Posterior vena cava (tissue), 2 donors: ENCODE data around the gene MKI67. TPM values are rescaled to one million over a fixed set of nuclear protein-coding genes. Genes with fewer than 3 reads are reported as not detected.
"Not testable (repeated sequence)": the region's sequence is repeated elsewhere in the genome, so short reads cannot be mapped to it uniquely, and the experiment has no call there.

Experiments
- DNase-seq: peaks from one replicate; pipeline ENCODE4 v3.0.0-alpha.2; 2020; ENCODE audit warnings: low spot score
- intact Hi-C, 2 donors: fragments of 100-400 bp; cut with DNase I; formaldehyde crosslinking; loops; one replicate each; pipeline versions ENCODE4 v1.14.1 to v1.14.2; 2022 to 2023
- total RNA-seq, 2 donors: library from RNA; stranded (reverse); fragmentation: NEBNext Ultra II Directional; extraction: Animal tissue kit (Norgen Biotek cat#: 25700); gene quantifications; one replicate each; pipeline ENCODE4 v1.2.1, GENCODE V29; 2021
- donor health status: DM: yes; HTN: yes; CAD: no.
- donor health status: DM: yes; HTN: yes; CAD: no.

Gene MKI67
- total RNA-seq, 2 donors from 2014 or later, result 0.62 to 2.0 TPM

DNA sequence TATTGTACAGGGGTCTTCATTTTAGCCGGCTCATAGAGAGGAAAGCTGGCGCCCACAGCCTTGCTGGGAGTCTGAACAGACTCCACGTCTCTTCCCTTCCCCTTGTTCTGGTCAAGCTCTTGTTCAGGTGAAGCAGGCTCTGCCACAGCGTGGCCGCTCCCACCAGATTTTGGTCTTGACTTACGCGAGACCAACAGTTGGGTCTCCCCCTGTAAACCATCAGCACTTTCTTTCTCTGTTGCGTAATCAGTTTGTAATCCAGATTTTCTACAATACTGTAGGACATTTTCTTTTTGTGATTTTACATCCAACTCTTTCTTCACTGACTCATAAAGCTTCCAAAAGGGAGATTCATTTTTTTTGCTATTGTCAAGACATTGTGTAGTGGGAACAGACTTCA lies 10.9 kb downstream of the MKI67 start:
- DNase-seq, result no peak
- intact Hi-C loops, result loop anchor here in 1 of 2 donors (5.0 kb wide), 1 partner anchor 1338 kb away; no protein-coding TSS in a partner anchor

DNA sequence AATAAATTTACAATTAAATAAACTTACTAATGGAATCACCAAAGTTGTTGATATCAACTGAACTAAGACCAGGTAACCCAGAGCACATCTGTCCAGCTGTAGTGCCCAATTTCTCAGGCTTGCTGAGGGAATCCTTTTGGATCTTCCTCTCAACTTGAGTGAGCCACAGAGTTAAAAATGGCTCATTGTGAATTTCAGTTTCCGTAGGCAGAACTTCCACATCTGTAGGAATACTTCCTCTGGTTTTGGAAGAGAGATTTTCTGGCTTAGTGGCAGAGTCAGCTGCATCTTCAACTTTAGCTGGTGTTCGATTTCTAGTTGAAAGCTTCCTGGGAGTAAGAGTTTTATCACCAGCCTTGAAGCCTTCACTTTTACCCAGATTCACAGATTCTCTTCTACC lies 11.3 kb downstream of the MKI67 start:
- intact Hi-C loops, result loop anchor here in 1 of 2 donors (5.0 kb wide), 1 partner anchor 1338 kb away; no protein-coding TSS in a partner anchor
- no peak for DNase-seq

DNA sequence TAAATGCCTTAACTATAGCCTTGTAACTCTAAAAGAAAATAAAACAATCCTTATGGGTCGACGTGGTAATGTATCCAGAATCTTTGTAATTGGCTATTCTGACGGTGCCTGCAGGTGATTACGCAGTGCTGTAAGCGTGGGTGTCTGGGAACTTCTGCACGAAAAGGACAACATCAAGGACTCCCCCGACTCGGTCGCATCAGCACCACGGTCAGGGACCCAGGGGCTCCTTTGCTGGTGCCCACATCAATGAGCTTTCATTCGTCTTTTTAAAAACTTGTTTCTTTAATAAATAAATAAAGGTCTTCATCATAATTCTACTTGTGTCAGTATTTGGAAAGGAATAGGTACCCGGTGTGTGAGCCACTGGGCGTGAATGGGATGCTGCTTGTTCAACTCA lies 13.2 kb downstream of the MKI67 start:
- no peak for DNase-seq
- intact Hi-C loops, result no loop called here

DNA sequence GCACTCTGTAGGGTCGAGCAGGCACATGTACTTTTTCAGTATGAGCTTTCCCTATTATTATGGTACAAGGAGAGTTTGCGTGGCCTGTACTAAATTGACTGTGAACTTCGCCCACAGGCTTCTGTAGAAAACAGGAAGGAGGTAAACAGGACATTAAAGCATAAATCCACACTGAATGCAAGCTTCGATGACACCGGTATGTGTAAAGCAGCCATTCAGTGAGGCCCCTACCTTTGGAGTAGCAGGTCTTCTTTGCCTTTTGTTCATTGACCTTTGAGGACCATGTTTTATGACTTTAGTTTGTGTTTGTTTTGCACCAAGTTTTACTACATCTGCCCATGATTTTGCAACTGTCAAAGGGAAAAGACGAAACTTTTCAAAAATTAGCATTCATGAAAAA lies 14.5 kb downstream of the MKI67 start:
- intact Hi-C loops, result no loop called here
- no peak for DNase-seq

DNA sequence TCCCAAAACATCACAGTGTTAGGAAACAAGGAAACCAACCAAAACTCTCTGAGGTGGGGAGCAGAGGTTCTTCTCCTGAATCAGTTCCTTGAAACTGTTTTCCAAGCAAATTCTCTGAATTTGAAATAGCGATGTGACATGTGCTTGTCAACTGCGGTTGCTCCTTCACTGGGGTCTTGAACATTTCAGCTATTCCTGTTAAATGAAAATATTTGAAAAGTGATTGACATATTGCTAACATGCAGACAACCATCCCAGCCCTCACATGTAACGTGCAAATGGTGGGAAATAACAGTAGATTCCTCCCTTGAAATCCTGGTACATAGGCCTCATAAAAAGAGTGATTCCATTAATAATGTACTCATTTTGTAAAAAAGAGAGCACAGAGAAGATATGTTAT lies 15.9 kb downstream of the MKI67 start:
- intact Hi-C loops, result no loop called here

DNA sequence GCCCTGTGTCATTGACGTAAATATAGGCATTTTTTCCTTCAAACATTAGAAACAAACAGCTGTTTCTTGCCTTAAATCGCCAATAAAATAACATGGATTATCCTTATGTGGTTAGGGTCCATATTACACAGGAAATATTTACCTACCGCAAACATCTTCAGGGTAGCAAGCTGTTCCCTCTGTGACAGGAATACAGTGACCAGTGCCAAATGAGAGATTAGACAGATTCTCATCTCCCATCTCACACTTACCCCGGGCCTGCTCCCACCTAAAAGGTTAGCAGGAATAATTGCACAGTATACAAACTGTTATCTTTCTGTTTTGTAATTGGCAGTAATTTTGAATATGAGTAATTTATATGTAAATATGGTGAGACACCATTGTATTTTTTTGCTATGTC lies 16.5 kb downstream of the MKI67 start:
- intact Hi-C loops, result no loop called here
- DNase-seq, result no peak

More for the DNA sequence above, 15.9 kb downstream of the MKI67 start:
- no peak for DNase-seq

DNA sequence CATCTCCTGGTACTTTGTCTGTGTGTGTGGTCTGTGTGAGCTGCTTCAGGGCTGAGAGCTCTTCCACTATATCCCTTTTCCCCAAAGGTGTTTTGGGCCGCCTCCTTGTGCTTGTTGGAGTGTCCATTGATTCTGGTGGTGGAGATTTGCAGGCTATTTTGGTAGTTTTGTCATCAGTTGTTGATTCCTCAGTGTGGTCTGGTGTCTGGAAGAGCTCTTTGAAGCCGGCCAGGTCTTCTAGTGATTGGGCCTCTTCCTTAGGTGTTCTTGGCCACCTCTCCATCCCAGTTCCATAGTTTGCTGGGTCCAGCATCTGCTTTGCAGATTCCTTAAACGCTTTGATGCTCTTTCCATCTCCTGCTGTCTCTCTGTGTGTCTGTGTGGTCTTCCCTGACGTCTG lies 20.8 kb downstream of the MKI67 start:
- intact Hi-C loops, result no loop called here
- DNase-seq, result no peak

DNA sequence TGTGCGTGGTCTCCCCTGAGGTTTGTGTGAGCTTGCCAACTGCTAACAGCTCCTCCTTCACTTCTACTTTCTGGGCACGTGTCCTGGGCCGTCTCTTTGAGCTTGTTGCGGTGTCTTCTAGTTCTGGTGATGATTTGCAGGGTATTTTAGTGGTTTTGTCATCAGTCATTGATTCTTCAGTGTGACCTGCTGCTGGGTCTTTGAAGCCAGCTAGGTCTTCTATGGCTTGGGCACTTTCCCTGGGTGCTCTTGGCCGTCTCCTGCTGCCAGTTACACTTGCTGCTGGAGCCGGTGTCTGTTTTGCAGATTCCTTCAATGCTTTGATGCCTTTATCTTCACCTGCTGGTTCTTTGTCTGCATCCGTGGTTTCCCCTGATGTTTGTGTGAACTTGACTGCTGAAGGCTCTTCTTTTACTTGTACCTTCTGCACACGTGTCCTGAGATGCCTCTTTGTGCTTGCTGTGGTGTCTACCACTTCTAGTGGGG lies 23.0 kb downstream of the MKI67 start:
- DNase-seq, result no peak
- intact Hi-C loops, result no loop called here

DNA sequence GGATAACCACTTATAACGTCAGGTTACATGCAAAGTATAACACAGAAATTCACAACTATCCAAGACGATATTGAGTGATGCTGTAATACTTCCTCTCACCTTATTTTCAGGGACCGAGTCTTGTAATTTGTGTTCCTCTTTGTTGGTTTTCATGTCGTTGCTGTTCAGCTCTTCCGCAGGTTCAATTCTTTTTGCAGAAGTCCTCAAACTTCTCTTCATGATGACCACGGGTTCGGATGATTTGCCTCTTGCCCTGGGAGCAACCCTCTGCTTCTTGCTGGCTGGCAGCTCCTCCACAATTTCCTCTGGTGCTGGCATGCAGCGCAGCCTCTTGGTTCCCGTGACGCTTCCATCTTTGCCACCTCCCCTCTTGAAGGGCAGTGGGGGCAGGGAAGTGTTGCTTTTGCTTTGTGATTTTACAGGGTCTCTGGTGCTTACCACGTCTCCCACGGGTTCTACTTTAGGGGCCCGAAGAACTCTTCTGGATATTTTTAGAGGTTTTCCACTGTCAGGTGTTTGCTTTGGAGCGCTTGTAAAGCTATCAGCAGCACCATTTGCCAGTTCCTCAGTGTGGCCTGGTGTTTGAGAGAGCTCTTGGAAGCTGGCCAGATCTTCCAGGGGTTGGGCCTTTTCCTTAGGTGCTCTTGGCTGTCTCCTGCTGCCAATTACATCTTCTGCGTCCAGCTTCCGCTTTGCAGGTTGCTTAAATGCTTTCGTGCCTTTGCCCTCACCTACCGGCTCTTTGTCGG lies 23.6 kb downstream of the MKI67 start:
- intact Hi-C loops, result no loop called here
- DNase-seq, result no peak

DNA sequence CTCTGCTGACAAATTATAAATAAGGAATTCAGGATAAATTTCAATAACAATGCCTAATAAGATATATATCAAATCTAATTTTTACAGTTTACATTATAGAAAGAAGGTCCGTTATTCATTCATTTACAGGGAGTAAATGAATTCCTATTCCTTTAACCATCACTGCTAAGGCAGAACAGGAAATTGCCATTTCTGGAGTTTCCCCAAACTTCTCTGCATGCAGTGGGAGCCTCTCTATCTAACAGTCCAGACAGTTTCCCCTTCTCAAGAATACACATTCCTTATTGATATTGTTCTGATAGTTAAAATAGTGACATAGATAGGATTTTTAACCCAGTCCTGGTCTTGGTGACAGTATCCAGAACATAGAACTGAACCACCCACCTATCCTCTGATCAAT lies 24.3 kb downstream of the MKI67 start:
- DNase-seq, result no peak
- intact Hi-C loops, result no loop called here

DNA sequence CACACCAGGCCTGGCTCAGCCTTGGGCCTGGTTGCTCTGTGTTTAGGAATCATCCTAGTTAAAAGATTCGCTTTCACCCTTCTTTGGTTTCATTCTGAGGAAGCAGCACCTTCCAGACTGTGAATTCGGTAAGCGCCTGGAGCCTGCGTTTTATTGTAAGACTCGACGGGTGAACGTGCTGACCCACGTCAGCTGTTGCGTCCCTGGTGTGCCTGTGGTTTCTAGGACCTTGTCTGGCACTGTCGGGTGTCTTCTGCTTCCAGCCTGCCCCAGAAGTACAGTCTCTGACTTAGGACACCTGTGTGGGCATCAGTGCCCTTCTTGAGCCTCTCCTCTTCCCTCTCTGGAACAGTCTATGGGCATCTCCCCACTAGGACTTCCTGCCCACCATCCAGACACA lies 26.3 kb downstream of the MKI67 start:
- DNase-seq, result no peak

DNA sequence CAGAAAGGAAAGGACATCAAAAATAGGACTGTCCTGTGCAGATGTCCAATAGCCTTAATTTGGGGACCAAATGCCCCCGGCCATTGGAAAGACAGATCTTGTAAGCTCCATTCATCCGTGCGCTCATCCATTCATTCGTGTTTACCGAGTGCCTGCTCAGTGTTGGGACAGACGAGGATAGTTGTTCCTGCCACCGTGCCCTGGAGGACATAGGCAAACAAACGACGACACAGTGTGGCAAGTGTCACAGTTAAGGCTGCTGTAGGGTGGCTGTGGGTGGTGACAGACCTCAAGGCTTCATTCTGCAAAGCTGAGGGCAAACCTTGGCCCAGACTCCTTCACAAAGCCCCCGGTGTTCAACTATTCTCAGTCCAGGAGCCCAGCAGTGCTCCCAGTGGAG lies 27.6 kb downstream of the MKI67 start:
- DNase-seq, result no peak
- intact Hi-C loops, result no loop called here

More for the DNA sequence above, 26.3 kb downstream of the MKI67 start:
- intact Hi-C loops, result no loop called here

DNA sequence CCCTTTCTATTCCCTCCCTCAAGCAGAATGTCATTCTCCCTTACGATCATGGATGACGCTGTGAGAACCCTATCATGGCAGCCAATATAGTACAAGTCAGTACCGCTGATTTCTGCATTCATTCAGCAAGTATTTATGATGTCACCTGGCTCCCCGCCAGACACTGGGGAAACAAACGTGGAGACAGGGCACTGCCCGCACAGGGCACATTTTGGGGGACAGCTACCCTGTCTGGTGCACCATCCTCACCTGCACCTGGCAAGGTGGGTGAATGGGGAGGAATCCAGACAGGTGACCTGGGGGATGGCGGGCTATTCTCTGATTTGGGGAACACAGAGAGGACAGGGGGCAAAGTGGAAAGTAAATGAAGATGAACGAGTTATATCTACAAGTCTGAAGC lies 28.4 kb downstream of the MKI67 start:
- no peak for DNase-seq
- intact Hi-C loops, result loop anchor here in 1 of 2 donors (2.0 kb wide), 1 partner anchor 29 kb away; no protein-coding TSS in a partner anchor

DNA sequence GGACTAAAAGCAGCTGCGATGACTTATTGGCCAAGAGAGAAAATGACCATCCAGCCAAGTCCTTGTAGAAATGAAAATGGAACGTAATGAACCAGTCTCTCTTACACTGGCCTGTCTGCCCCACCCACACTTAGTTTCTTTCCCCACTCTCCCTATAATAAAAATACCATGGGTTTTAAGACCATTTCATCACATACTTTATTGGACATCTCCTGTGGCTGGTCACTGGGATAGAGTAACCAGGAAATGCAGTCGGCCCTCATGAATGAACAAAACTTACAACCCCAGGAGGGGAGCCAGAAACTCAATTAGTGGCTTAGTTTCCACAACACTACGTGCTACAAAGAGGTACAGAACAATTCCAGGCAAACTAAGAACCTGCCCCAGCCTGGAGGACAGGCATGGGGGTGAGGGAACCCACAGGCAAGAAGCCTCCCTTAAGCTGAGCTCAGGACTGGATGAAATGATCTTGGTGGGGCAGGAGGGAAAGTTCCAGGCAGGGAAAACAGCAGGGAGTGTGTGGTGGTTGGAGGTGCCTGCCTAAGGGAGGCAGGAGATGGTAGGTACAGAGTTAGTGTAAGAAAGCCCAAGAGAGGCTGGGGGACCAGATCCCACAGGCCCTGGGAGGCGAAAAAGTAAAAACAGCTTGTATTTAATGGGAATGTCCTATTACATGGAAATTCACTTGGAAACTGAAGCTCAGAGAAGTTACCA lies 29.6 kb downstream of the MKI67 start:
- no peak for DNase-seq
- intact Hi-C loops, result loop anchor here in 1 of 2 donors (2.0 kb wide), 1 partner anchor 28 kb away; no protein-coding TSS in a partner anchor

DNA sequence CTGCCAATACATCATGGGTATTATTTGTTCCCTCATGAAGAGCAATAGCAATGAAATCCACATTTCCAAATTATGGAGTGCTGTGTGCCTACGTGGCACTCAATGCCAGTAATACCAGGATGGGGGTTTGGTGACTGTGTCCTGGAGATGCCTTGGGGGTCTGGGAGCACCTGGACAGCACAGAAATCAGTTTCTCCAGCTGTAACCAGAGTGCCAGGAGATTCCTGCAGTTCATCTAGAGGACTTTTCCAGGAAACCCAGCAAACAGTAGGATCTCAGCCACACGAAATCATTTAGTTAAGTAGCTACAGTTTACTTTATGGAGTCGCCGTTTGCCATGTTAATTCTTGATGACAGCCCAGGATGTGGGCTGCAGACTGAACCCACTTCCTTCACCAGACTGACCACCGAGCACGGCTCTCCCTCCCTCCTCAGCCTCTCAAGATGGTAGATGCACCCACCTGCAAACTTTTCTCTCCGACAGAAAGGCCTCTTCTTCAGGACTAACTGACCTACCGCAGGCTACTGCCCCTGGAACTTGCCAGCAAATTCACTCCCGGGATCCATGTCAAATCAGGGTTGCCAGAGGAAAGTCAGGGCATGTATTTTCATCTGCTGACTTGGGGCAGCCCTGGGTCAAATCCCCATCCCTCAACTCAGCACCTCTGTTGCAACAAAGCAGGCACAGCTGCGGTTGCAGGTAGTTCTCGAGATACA lies 30.3 kb downstream of the MKI67 start:
- intact Hi-C loops, result loop anchor here in 1 of 2 donors (1.0 to 2.0 kb wide), 2 partner anchors 27 to 29 kb away; no protein-coding TSS in a partner anchor

DNA sequence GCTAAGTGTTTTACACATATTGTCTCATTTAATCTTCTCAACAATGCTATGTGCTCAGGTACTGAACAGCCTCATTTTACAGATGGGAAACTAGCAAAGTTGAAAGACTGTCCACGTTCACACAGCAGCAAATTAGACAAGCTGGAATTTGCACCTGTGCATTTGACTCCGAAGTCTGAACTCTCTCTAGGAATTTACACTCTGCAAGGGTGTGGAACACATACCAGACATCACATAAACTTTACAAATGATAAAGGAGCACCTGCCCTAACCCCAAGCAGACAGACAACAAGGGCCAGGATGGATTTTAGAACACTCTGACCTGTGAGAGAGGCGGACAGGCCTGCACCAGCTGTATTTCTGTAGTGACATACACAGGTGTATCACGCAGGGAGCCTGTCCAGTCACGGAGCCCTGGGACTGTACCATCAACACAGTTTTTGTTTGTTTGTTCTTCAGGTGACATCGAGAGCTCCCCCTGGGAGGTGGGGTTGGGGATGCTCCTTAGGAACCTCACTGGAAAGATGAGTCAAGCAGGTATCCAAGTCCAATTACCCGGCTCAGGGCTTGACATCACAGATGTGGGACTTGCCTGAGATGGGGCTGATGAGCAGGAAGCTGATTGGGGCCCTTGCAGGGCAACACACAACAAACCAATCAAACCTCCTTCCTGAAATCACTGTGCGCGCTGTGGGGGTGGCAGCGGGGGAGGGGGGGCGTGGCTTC lies 31.0 kb downstream of the MKI67 start:
- intact Hi-C loops, result loop anchor here in 1 of 2 donors (1.0 kb wide), 1 partner anchor 30 kb away; no protein-coding TSS in a partner anchor
- DNase-seq, result no peak

More for the DNA sequence above, 30.3 kb downstream of the MKI67 start:
- no peak for DNase-seq

DNA sequence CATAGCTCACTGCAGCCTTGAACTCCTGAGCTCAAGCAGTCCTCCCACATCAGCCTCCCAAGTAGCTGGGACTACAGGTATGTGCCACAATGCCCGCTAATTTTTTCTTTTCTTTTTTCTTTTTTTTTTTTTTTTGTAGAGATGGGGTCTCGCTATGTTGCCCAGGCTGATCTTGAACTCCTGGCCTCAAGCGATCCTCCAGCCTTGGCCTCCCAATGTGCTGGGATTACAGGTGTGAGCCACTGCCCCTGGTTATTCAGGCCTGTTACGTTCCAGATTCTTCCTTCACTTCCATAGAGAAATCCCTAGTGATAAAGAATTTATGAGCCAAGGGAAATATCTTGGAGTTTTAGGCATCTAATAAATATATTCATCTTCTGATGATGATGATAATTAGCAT lies 31.6 kb downstream of the MKI67 start:
- intact Hi-C loops, DNase-seq: not testable (repeated sequence)

DNA sequence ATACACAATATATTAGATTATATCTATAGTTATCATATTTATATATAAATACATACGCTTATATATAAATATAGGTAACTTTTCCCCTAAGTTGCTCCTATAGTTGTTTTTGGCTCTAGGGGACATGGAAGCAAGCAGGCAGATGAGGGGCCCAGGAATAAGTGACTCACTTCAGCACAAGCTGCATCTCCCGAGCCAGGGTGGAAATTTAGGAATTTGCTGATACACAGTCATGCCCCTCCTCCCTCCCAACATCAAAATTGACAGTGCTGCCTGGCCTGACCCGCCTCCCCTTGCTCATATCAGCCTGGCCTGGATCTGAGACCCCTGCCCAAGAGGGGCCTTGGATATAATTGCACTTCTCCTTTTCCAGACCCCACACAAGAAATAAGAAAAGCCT lies 33.8 kb downstream of the MKI67 start:
- no peak for DNase-seq
- intact Hi-C loops, result no loop called here

DNA sequence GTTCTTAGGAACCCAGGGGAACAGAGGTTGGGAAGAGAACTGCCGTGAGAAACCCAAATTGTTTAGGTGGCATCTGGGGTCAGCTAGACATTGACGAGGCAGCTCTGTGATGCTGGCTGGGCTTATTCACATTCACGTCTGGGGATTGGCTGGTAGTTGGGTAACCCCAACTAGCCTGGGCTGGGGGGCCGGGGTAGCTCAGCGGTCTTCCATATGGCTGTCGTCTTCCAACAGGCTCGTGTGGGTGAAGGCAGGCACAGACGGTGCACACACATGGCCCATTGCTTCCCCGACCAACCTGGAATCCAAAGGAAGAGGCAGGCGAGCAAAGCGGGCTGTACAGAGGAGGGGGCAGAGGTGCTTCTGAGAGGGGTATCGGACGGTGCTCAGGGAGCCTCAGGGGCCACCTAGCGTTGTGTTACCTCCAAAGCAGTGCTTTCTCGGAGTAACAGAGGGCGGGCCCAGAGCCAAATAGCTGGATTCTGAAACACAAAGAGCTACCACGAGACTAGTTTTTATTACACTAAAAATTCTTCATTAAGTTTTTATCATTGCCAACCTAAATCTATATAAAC lies 34.5 kb downstream of the MKI67 start:
- intact Hi-C loops, result no loop called here
- DNase-seq, result no peak
